H9 (cell line): ENCODE data around the gene KRTAP10-12. TPM values are rescaled to one million over a fixed set of nuclear protein-coding genes. Genes with fewer than 3 reads are reported as not detected.

Experiments
- DNase-seq: peaks from one replicate; pipeline ENCODE4 v3.0.0-alpha.2; 2017
- H2AFZ ChIP-seq: one replicate; pipeline ENCODE4 v1.6.1; 2013; ENCODE audit warnings: mild to moderate bottlenecking, low read length, control low read depth, moderate library complexity
- H2AK5ac ChIP-seq: 2 replicates; pipeline ENCODE4 v1.6.1; 2013; ENCODE audit warnings: low read length, control low read depth, mixed read lengths; ENCODE audit not compliant: insufficient read length
- H2BK120ac ChIP-seq: one replicate; pipeline ENCODE4 v1.6.1; 2013; ENCODE audit warnings: low read depth, mild to moderate bottlenecking, low read length, control low read depth, inconsistent platforms; ENCODE audit not compliant: poor library complexity, severe bottlenecking
- H2BK12ac ChIP-seq: 2 replicates; pipeline ENCODE4 v1.6.1; 2013; ENCODE audit warnings: low read length, control low read depth, mixed read lengths, low read depth; ENCODE audit not compliant: insufficient read length
- H2BK15ac ChIP-seq: 2 replicates; pipeline ENCODE4 v1.6.1; 2013; ENCODE audit warnings: low read depth, low read length, control low read depth
- H2BK20ac ChIP-seq: one replicate; pipeline ENCODE4 v1.6.1; 2013; ENCODE audit warnings: low read depth, mild to moderate bottlenecking, low read length, control low read depth, inconsistent platforms; ENCODE audit not compliant: poor library complexity, severe bottlenecking
- H2BK5ac ChIP-seq: 2 replicates; pipeline ENCODE4 v1.6.1; 2013; ENCODE audit warnings: low read length, control low read depth, mixed read lengths; ENCODE audit not compliant: insufficient read length
- H3K14ac ChIP-seq: 2 replicates; pipeline ENCODE4 v1.6.1; 2013; ENCODE audit warnings: low read length, control low read depth; ENCODE audit not compliant: insufficient read depth
- H3K18ac ChIP-seq: 2 replicates; pipeline ENCODE4 v1.6.1; 2013; ENCODE audit warnings: low read depth, mild to moderate bottlenecking, mixed read lengths, low read length, control low read depth; ENCODE audit not compliant: insufficient read length
- H3K23ac ChIP-seq: 2 replicates; pipeline ENCODE4 v1.6.1; 2013; ENCODE audit warnings: low read length, control low read depth, mixed read lengths, low read depth; ENCODE audit not compliant: insufficient read length
- H3K23me2 ChIP-seq: 2 replicates; pipeline ENCODE4 v1.6.1; 2013; ENCODE audit warnings: low read depth, mild to moderate bottlenecking, mixed read lengths, low read length, control low read depth; ENCODE audit not compliant: insufficient read length, poor library complexity, severe bottlenecking
- H3K27ac ChIP-seq: 2 replicates; pipeline ENCODE4 v1.5.1; 2013; ENCODE audit warnings: low read length, control low read depth, mixed read lengths, low read depth; ENCODE audit not compliant: insufficient read length
- H3K27me3 ChIP-seq: 2 replicates; pipeline ENCODE4 v1.6.1; 2013; ENCODE audit warnings: low read length, control low read depth, inconsistent platforms; ENCODE audit not compliant: insufficient read depth
- H3K4ac ChIP-seq: 2 replicates; pipeline ENCODE4 v1.6.1; 2013; ENCODE audit warnings: low read depth, mild to moderate bottlenecking, control low read depth, inconsistent platforms, low read length, moderate library complexity
- H3K4me1 ChIP-seq: 2 replicates; pipeline ENCODE4 v1.6.1; 2013; ENCODE audit warnings: low read length, control low read depth, inconsistent platforms; ENCODE audit not compliant: insufficient read depth
- H3K4me2 ChIP-seq: 2 replicates; pipeline ENCODE4 v1.6.1; 2013; ENCODE audit warnings: low read length, control low read depth, mixed read lengths; ENCODE audit not compliant: insufficient read length, insufficient read depth
- H3K56ac ChIP-seq: 2 replicates; pipeline ENCODE4 v1.6.1; 2013; ENCODE audit warnings: low read depth, mild to moderate bottlenecking, mixed read lengths, low read length, control low read depth; ENCODE audit not compliant: insufficient read length
- H3K79me1 ChIP-seq: 2 replicates; pipeline ENCODE4 v1.6.1; 2013; ENCODE audit warnings: low read depth, mild to moderate bottlenecking, moderate library complexity, low read length, control low read depth, inconsistent platforms; ENCODE audit not compliant: insufficient read depth, poor library complexity, severe bottlenecking
- H3K79me2 ChIP-seq: 2 replicates; pipeline ENCODE4 v1.6.1; 2013; ENCODE audit warnings: low read length, control low read depth, inconsistent platforms; ENCODE audit not compliant: insufficient read depth
- H3K9ac ChIP-seq: 2 replicates; pipeline ENCODE4 v1.6.1; 2013; ENCODE audit warnings: low read length, control low read depth, mixed read lengths; ENCODE audit not compliant: insufficient read length; ENCODE audit errors: extremely low read depth
- H3K9me3 ChIP-seq: one replicate; pipeline ENCODE4 v1.6.1; 2013; ENCODE audit warnings: low read depth, low read length, inconsistent platforms; ENCODE audit not compliant: control insufficient read depth
- H3T11ph ChIP-seq: one replicate; pipeline ENCODE4 v1.6.1; 2013; ENCODE audit warnings: mild to moderate bottlenecking, low read length, control low read depth, inconsistent platforms
- H4K20me1 ChIP-seq: one replicate; pipeline ENCODE4 v1.6.1; 2013; ENCODE audit not compliant: control insufficient read depth, insufficient read length, insufficient read depth
- H4K5ac ChIP-seq: 2 replicates; pipeline ENCODE4 v1.6.1; 2013; ENCODE audit warnings: low read depth, mild to moderate bottlenecking, mixed read lengths, low read length, control low read depth; ENCODE audit not compliant: insufficient read length
- H4K8ac ChIP-seq: replicated peaks from 2 replicates; pipeline ENCODE4 v1.6.1; 2013; ENCODE audit warnings: low read length, control low read depth, mixed read lengths, low read depth; ENCODE audit not compliant: insufficient read length
- H4K91ac ChIP-seq: 2 replicates; pipeline ENCODE4 v1.6.1; 2013; ENCODE audit warnings: low read depth, mild to moderate bottlenecking, moderate library complexity, mixed read lengths, low read length, control low read depth; ENCODE audit not compliant: insufficient read length
- H3K27ac Mint-ChIP-seq, 3 experiments: 2 replicates in 2 of 3; 3 replicates in 1 of 3; pipeline ENCODE4 v1.8.0; 2020 to 2021; ENCODE audit warnings: mixed read lengths in 3 of 3, mild to moderate bottlenecking in 1 of 3, moderate library complexity in 1 of 3
- H3K27me3 Mint-ChIP-seq: 2 replicates; pipeline ENCODE4 v1.8.0; 2021; ENCODE audit warnings: low read depth, mild to moderate bottlenecking, moderate library complexity, mixed read lengths
- H3K36me3 Mint-ChIP-seq, 3 experiments: 2 replicates in 2 of 3; 3 replicates in 1 of 3; pipeline ENCODE4 v1.8.0; 2020 to 2021; ENCODE audit warnings: low read depth in 3 of 3, mixed read lengths in 3 of 3; ENCODE audit not compliant: insufficient read depth in 1 of 3
- H3K4me1 Mint-ChIP-seq, 2 experiments: 2 replicates each; pipeline ENCODE4 v1.8.0; 2020; ENCODE audit warnings: mixed read lengths in 2 of 2
- H3K4me3 Mint-ChIP-seq, 2 experiments: 2 replicates in 1 of 2; 3 replicates in 1 of 2; pipeline ENCODE4 v1.8.0; 2020 to 2021; ENCODE audit warnings: mild to moderate bottlenecking in 2 of 2, mixed read lengths in 2 of 2, moderate library complexity in 1 of 2
- H3K9me3 Mint-ChIP-seq, 2 experiments: 2 replicates in 1 of 2; 3 replicates in 1 of 2; pipeline ENCODE4 v1.8.0; 2020; ENCODE audit warnings: mild to moderate bottlenecking in 2 of 2, mixed read lengths in 2 of 2, moderate library complexity in 1 of 2
- CTCF ChIP-seq: fragments of 200-600 bp; sonication (generic); conservative IDR thresholded peaks from 3 replicates; pipeline ENCODE4 v1.8.0; 2021; ENCODE audit warnings: antibody characterized with exemption, mild to moderate bottlenecking
- WGBS: extraction: QIAGEN DNeasy Blood & Tissue Kit; methylation state at CpG from one replicate; pipeline ENCODE4 v1.1.7; 2013; ENCODE audit warnings: missing lambda C conversion rate, low lambda C conversion rate, mixed read lengths; ENCODE audit not compliant: insufficient read length; ENCODE audit errors: extremely low coverage; 5-methylcytosine and 5-hydroxymethylcytosine counted together
- total RNA-seq: library from RNA; stranded (reverse); gene quantifications from 2 replicates; pipeline ENCODE4 v1.2.1, GENCODE V29; 2021

The KRTAP10-12 gene
- total RNA-seq, 1 experiment from 2014 or later, result not detected

- H2AK5ac ChIP-seq, result no peak overlapping the region
- no peak overlapping the region for H3K23ac ChIP-seq
- no peak overlapping the region for H4K8ac ChIP-seq
- H3K27ac ChIP-seq, result no peak overlapping the region
- no peaks in the 10 kb centered on the region for H4K20me1 ChIP-seq
- DNase-seq, result peak; percentile 25
- H2AFZ ChIP-seq, result no peak overlapping the region
- peaks cover 5% of the 10 kb centered on the region; the same call in 1 of the 2 replicates for H3K27me3 Mint-ChIP-seq
- H3K56ac ChIP-seq, result no peak overlapping the region
- peaks cover 4% of the 10 kb centered on the region; the same call in 1 of the 2 replicates for H3K4me1 ChIP-seq
- no peak overlapping the region for H3T11ph ChIP-seq
- H2BK12ac ChIP-seq, result no peak overlapping the region
- no peaks in the 10 kb centered on the region for H3K9me3 ChIP-seq
- no CpG with 5 or more reads among the region's 8 CpGs for WGBS
- no peak overlapping the region for H4K5ac ChIP-seq
- H2BK5ac ChIP-seq, result no peak overlapping the region
- no peak for TF ChIP-seq CTCF
- H3K9me3 Mint-ChIP-seq, result peaks cover 17 to 18% of the 10 kb centered on the region in 2 experiments
- no peak overlapping the region for H2BK20ac ChIP-seq
- H3K4me3 Mint-ChIP-seq, result no peak overlapping the region
- H3K27me3 ChIP-seq, result no peaks in the 10 kb centered on the region; the same call in 1 of the 2 replicates
- H3K79me1 ChIP-seq, result no peaks in the 10 kb centered on the region
- no peak overlapping the region for H3K4me2 ChIP-seq
- peaks cover 52 to 53% of the 10 kb centered on the region in 2 experiments for H3K4me1 Mint-ChIP-seq
- H3K14ac ChIP-seq, result no peak overlapping the region
- H2BK15ac ChIP-seq, result no peak overlapping the region
- H3K36me3 Mint-ChIP-seq, result peaks cover 7 to 19% (median 7%) of the 10 kb centered on the region in 3 experiments; a peak in 6 of 7 replicates
- no peak overlapping the region for H4K91ac ChIP-seq
- no peaks in the 10 kb centered on the region for H3K79me2 ChIP-seq
- H3K23me2 ChIP-seq, result no peaks in the 10 kb centered on the region
- 0 out of 7 replicates have a peak overlapping the region, but pooled peaks of 1 of the 3 experiments have one; percentile 18 for H3K27ac Mint-ChIP-seq
- H3K18ac ChIP-seq, result no peak overlapping the region
- no peak overlapping the region for H3K9ac ChIP-seq
- H3K4ac ChIP-seq, result no peak overlapping the region
- H2BK120ac ChIP-seq, result no peak overlapping the region
Measured at GRCh38 chr21:44695184-44695583, 1.8 kb upstream of the KRTAP10-12 start.
